Adrenal gland (tissue), 12 donors: Measurements from ENCODE around the gene USF2. TPM values are rescaled to one million over a fixed set of nuclear protein-coding genes. Genes with fewer than 3 reads are reported as not detected.

Source experiments
- DNase-seq, 7 donors: peaks; one replicate each; pipeline ENCODE4 v3.0.0-alpha.2; 2019 to 2020
- H3K27ac ChIP-seq, 5 donors: fragments of 200-600 bp; sonication (generic) in 4 of 5; 1 replicate in 3 of 5; 2 replicates in 2 of 5; pipeline versions ENCODE4 v1.5.1 to v1.8.0; 2016 to 2020; ENCODE audit warnings: mild to moderate bottlenecking in 1 of 5
- H3K27me3 ChIP-seq: fragments of 200-600 bp; 2 replicates; pipeline ENCODE4 v1.8.0; 2021
- H3K36me3 ChIP-seq, 2 donors: fragments of 200-600 bp; replicated peaks in 1 of 2; 1 replicate in 1 of 2; 2 replicates in 1 of 2; pipeline versions ENCODE4 v1.5.1 to v1.8.0; 2018 to 2022
- H3K4me1 ChIP-seq, 2 donors: fragments of 200-600 bp; replicated peaks in 1 of 2; 1 replicate in 1 of 2; 2 replicates in 1 of 2; pipeline versions ENCODE4 v1.5.1 to v1.8.0; 2018 to 2021
- H3K4me3 ChIP-seq, 4 donors: fragments of 200-600 bp; sonication (generic) in 3 of 4; one replicate each; pipeline ENCODE4 v1.5.1; 2016 to 2018
- H3K9me3 ChIP-seq, 3 donors: fragments of 200-600 bp; sonication (generic) in 1 of 3; replicated peaks in 1 of 3; 1 replicate in 2 of 3; 2 replicates in 1 of 3; pipeline versions ENCODE4 v1.5.1 to v1.8.0; 2016 to 2021
- POLR2A ChIP-seq, 2 donors: fragments of 450-650 bp; IDR thresholded peaks; one replicate each; pipeline ENCODE4 v1.6.1; 2017; ENCODE audit warnings: antibody characterized with exemption in 2 of 2, mild to moderate bottlenecking in 2 of 2, moderate library complexity in 1 of 2
- WGBS, 4 donors: extraction: QIAGEN DNeasy Blood & Tissue Kit in 2 of 4; methylation state at CpG; one replicate each; pipeline versions ENCODE4 v1.1.5 to v1.1.7; 2013 to 2017; 5-methylcytosine and 5-hydroxymethylcytosine counted together
- intact Hi-C, 2 donors: fragments of 100-400 bp; cut with DNase I; formaldehyde crosslinking; loops; one replicate each; pipeline versions ENCODE4 v1.14.1 to v1.15.0; 2022 to 2023
- polyA plus RNA-seq, 3 donors: library from polyadenylated mRNA; stranded (reverse); fragments of 200-250 nt in 2 of 3; fragments of 350-450 nt in 1 of 3; fragmentation: Illumina TruSeq in 1 of 3; extraction: RNeasy Lipid Tissue Mini Kit (QIAGEN cat#74804) in 1 of 3; gene quantifications; one replicate each; pipeline ENCODE4 v1.2.3, GENCODE V29; 2013 to 2014
- total RNA-seq, 9 donors: library from RNA; depleted of rRNA in 4 of 9; stranded (reverse); fragments of >200 nt in 4 of 9; fragments of 120-200 nt in 1 of 9; fragmentation: NEBNext Ultra II Directional in 1 of 9; extraction: Animal tissue kit (Norgen Biotek cat#: 25700) in 1 of 9; gene quantifications; one replicate each; pipeline versions ENCODE4 v1.1.0 to v1.2.4, GENCODE V29; 2013 to 2023
- TF ChIP-seq, protein P1 (sequence below), 6 experiments: fragments of 450-650 bp in 4 of 6; fragments of 200-600 bp in 2 of 6; sonication (generic) in 1 of 6; IDR thresholded peaks; 1 replicate in 5 of 6; 2 replicates in 1 of 6; pipeline versions ENCODE4 v1.5.1 to v1.8.0; 2016 to 2021; ENCODE audit warnings: antibody characterized with exemption in 6 of 6, mild to moderate bottlenecking in 2 of 6, moderate library complexity in 1 of 6
- donor health status: healthy with polysubstance abuse.
- donor health status: Bipolar disorder and iron deficiency.
- donor health status: DM: yes; HTN: yes; CAD: no.
- donor health status: DM: no; HTN: no; CAD: no.
- donor health status: DM: no; HTN: no; CAD: no.
- donor health status: DM: yes; HTN: yes; CAD: no.

The USF2 gene
- total and polyA plus RNA-seq, 12 donors, result 50.6 to 302 (median 146) TPM

DNA sequence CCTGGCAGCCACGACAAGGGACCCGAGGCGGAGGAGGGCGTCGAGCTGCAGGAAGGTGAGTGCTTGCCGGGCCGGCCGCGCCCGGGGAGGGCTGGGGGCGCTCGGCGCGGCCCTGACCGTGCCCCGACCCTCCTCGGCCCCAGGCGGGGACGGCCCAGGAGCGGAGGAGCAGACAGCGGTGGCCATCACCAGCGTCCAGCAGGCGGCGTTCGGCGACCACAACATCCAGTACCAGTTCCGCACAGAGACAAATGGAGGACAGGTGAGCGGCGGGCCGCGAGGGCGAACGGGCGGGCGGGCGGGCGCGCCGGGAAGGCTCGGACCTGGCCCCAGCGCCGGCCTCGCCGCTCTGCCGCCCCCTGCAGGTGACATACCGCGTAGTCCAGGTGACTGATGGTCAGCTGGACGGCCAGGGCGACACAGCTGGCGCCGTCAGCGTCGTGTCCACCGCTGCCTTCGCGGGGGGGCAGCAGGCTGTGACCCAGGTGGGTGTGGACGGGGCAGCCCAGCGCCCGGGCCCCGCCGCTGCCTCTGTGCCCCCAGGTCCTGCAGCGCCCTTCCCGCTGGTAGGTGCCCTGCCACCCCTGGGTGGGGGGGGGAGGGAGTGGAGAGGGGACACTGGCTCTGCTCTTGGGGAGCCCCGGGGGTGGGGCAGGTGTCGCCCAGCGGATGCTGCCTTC lies 816 bp downstream of the USF2 start:
- peak; percentile 89 to 95 (median 91) for DNase-seq
- Histone ChIP-seq H3K4me3 (peak overlapping the region in 1 of 4 donors; percentile 81), H3K4me1 (peaks cover 14 to 36% of the 10 kb centered on the region in 2 donors), H3K9me3 (no peaks in the 10 kb centered on the region), H3K27me3 (no peaks in the 10 kb centered on the region), H3K27ac (peak overlapping the region in 4 of 5 donors; percentile 61 to 99 (median 84)), H3K36me3 (peaks cover 0 to 44% of the 10 kb centered on the region in 2 donors)
- intact Hi-C loops, result loop anchor here in 1 of 2 donors (5.0 to 10.0 kb wide), 2 partner anchors 127 to 195 kb away; partner anchors contain the start of gene FXYD7
- TF ChIP-seq POLR2A (IDR thresholded peaks at IDR 0.05), result peak in 1 of 2 donors; percentile 38
- TF ChIP-seq, protein P1, sequence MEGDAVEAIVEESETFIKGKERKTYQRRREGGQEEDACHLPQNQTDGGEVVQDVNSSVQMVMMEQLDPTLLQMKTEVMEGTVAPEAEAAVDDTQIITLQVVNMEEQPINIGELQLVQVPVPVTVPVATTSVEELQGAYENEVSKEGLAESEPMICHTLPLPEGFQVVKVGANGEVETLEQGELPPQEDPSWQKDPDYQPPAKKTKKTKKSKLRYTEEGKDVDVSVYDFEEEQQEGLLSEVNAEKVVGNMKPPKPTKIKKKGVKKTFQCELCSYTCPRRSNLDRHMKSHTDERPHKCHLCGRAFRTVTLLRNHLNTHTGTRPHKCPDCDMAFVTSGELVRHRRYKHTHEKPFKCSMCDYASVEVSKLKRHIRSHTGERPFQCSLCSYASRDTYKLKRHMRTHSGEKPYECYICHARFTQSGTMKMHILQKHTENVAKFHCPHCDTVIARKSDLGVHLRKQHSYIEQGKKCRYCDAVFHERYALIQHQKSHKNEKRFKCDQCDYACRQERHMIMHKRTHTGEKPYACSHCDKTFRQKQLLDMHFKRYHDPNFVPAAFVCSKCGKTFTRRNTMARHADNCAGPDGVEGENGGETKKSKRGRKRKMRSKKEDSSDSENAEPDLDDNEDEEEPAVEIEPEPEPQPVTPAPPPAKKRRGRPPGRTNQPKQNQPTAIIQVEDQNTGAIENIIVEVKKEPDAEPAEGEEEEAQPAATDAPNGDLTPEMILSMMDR (IDR thresholded peaks at IDR 0.05), result peak in 5 of 6 experiments; percentile 25 to 86 (median 75)
- 3 to 42% (median 12%) methylated on average over 3 to 66 of the region's 66 CpGs for WGBS, 4 donors

DNA sequence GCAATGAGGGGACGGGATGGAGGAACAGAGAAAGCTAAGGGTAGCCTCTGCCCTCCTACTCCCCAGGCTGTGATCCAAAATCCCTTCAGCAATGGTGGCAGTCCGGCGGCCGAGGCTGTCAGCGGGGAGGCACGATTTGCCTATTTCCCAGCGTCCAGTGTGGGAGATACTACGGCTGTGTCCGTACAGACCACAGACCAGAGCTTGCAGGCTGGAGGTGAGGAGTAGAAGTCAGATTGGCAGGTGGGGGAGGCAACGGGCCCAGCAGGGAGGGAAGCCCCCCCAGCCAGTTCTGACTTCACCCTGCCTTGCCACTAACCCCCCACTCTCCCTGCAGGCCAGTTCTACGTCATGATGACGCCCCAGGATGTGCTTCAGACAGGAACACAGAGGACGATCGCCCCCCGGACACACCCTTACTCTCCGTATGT lies 1.6 kb downstream of the USF2 start:
- Histone ChIP-seq H3K27me3 (no peaks in the 10 kb centered on the region), H3K4me1 (peaks cover 10 to 28% of the 10 kb centered on the region in 2 donors), H3K9me3 (no peaks in the 10 kb centered on the region), H3K27ac (peak overlapping the region in 1 of 5 donors; percentile 94), H3K36me3 (peaks cover 0 to 51% of the 10 kb centered on the region in 2 donors), H3K4me3 (peak overlapping the region in 1 of 4 donors; percentile 81)
- WGBS, 4 donors, result 87 to 89% (median 89%) methylated on average over 16 of the region's 16 CpGs
- peak in 1 of 7 donors; percentile 48 for DNase-seq
- intact Hi-C loops, result loop anchor here in 1 of 2 donors (10.0 kb wide), 1 partner anchor 194 kb away; no protein-coding TSS in a partner anchor
- TF ChIP-seq, protein P1 (IDR thresholded peaks at IDR 0.05), result no peak
- TF ChIP-seq POLR2A (IDR thresholded peaks at IDR 0.05), result no peak

DNA sequence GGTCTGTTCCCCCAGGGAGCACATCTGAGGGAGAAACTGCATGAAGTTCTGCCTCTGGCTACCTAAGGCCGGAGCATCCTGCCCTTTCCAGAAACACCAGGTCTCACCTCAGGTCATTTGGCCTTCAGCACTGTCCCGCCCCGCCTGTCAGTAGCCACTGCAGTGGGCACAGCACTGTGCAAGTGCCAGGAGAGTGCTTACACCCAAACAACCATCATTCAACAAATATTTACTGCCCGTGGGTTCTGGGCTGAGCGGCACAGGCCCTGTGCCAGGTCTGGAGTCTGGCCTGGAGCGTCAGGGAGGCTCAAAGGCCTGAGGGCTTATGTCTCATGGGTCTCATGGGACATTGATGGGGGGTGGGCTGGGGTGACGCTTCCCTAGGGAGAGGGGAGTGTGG lies 2.8 kb downstream of the USF2 start:
- Histone ChIP-seq H3K36me3 (peaks cover 0 to 62% of the 10 kb centered on the region in 2 donors), H3K27me3 (no peaks in the 10 kb centered on the region), H3K4me3 (no peak overlapping the region), H3K9me3 (no peaks in the 10 kb centered on the region), H3K27ac (no peak overlapping the region), H3K4me1 (peaks cover 3 to 17% of the 10 kb centered on the region in 2 donors)
- DNase-seq, result no peak
- TF ChIP-seq, protein P1 (IDR thresholded peaks at IDR 0.05), result no peak
- TF ChIP-seq POLR2A (IDR thresholded peaks at IDR 0.05), result no peak
- intact Hi-C loops, result loop anchor here in 1 of 2 donors (10.0 kb wide), 1 partner anchor 193 kb away; no protein-coding TSS in a partner anchor
- WGBS, 4 donors, result 85 to 93% (median 86%) methylated on average over 4 to 7 of the region's 7 CpGs

DNA sequence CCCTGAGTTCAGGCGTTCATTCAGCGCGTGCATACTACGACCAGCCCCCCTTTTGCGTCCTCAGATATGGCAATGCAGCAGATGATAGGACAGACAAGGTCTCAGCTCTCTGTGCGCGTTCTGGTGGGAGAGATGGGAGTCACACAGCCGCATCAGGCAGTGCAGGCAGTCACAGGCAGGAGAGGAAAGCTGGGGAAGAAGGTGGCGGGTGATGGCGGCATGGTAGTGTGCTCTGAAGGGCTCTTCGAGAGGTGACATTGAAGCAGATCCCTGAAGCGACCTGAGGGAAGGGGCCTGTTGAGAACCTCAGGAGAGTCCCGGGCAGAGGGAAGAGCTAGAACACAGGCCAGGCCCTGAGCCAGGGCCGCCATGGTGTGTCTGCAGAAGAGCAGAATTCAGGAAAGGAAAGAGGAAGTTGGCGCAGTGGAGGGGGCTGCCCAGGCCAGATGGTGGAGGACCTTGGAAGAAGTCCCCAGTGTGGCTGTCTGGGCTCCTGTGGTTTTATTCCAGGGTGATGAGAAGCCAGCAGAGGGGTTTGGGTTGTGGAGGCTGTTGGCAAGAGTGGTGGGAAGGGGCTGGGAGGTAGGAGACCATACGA lies 3.5 kb downstream of the USF2 start:
- peaks cover 3 to 11% of the 10 kb centered on the region in 2 donors for H3K4me1 ChIP-seq
- no peak overlapping the region for H3K27ac ChIP-seq
- peaks cover 0 to 69% of the 10 kb centered on the region in 2 donors for H3K36me3 ChIP-seq
- DNase-seq, result peak in 1 of 7 donors; percentile 37
- H3K4me3 ChIP-seq, result no peak overlapping the region
- H3K9me3 ChIP-seq, result no peaks in the 10 kb centered on the region
- whole genome bisulfite sequencing, 4 donors, result 81 to 88% (median 83%) methylated on average over 16 of the region's 16 CpGs
- no peaks in the 10 kb centered on the region for H3K27me3 ChIP-seq
- intact Hi-C loops, result loop anchor here in 1 of 2 donors (10.0 kb wide), 1 partner anchor 193 kb away; no protein-coding TSS in a partner anchor
- TF ChIP-seq POLR2A (IDR thresholded peaks at IDR 0.05), result no peak
- TF ChIP-seq, protein P1 (IDR thresholded peaks at IDR 0.05), result no peak
